A549 (cell line): ENCODE results near the gene DNAH8. TPM values are rescaled to one million over a fixed set of nuclear protein-coding genes. Genes with fewer than 3 reads are reported as not detected.
A peak's percentile ranks its signal among the peaks of the same experiment; 100 is the strongest.

Experiments
- ATAC-seq, 2 experiments: fragments of 200-7000 bp in 1 of 2; fragments of >200 bp in 1 of 2; cut with Nextera tagmentation in 1 of 2; cut with Tn5 transposase in 1 of 2; 3 replicates each; pipeline versions ENCODE4 v1.8.0 to v1.9.1; 2018 to 2020; ENCODE audit warnings: mild to moderate bottlenecking in 1 of 2, moderate library complexity in 1 of 2
- CTCF ChIA-PET: fragments of 300-600 bp; sonication (Branson Sonifier 250); formaldehyde crosslinking; extraction: SDS; loops from one replicate; lab custom pipeline; 2021; ENCODE audit warnings: antibody characterized with exemption, inconsistent platforms; lab: Yijun Ruan, JAX
- POLR2A ChIA-PET: fragments of 350-600 bp; formaldehyde crosslinking; extraction: SDS; loops from one replicate; lab custom pipeline; 2021; ENCODE audit warnings: antibody characterized with exemption, inconsistent platforms; lab: Yijun Ruan, JAX
- DNase-seq, 2 experiments: peaks; one replicate each; pipeline versions ENCODE4 v3.0.0 to v3.0.0-alpha.2; 2011 to 2016; ENCODE audit warnings: low read depth in 1 of 2, low spot score in 1 of 2
- FAIRE-seq: peaks from 2 replicates; lab custom pipeline; 2011; peaks lifted over from hg19 to GRCh38; lab: Jason Lieb, UNC
- H3K27ac ChIP-seq, 2 experiments: fragments of >200 bp; sonication (Bioruptor Twin); formaldehyde crosslinking; 3 replicates each; pipeline ENCODE4 v1.5.1; 2016 to 2017
- H3K4me1 ChIP-seq: fragments of >200 bp; sonication (Bioruptor Twin); formaldehyde crosslinking; 3 replicates; pipeline ENCODE4 v1.6.1; 2016
- H3K4me2 ChIP-seq: fragments of >200 bp; sonication (Bioruptor Twin); formaldehyde crosslinking; 3 replicates; pipeline ENCODE4 v1.6.1; 2016
- H3K4me3 ChIP-seq: fragments of >200 bp; sonication (Bioruptor Twin); formaldehyde crosslinking; 3 replicates; pipeline ENCODE4 v1.5.1; 2016
- H3K9me3 ChIP-seq: fragments of >200 bp; sonication (Bioruptor Twin); formaldehyde crosslinking; 3 replicates; pipeline ENCODE4 v1.6.1; 2016
- CBX2 ChIP-seq: fragments of 200-600 bp; sonication (generic); IDR thresholded peaks from 2 replicates; pipeline ENCODE4 v1.6.1; 2016; ENCODE audit warnings: low read depth, mild to moderate bottlenecking, borderline replicate concordance
- EHMT2 ChIP-seq: fragments of 200-600 bp; sonication (generic); IDR thresholded peaks from 2 replicates; pipeline ENCODE4 v1.6.1; 2016; ENCODE audit warnings: antibody characterized with exemption, low read depth, mild to moderate bottlenecking, moderate library complexity
- FOXS1 ChIP-seq: fragments of 250-450 bp; sonication (Bioruptor Pico); IDR thresholded peaks from 2 replicates; pipeline ENCODE4 v1.5.0; 2020; ENCODE audit warnings: mild to moderate bottlenecking, moderate library complexity
- MAFK ChIP-seq: fragments of 450-650 bp; IDR thresholded peaks from 2 replicates; pipeline ENCODE4 v1.6.1; 2014; ENCODE audit not compliant: partially characterized antibody
- NPAS2 ChIP-seq: fragments of 250-450 bp; sonication (Bioruptor Pico); IDR thresholded peaks from 2 replicates; pipeline ENCODE4 v1.8.0; 2022; ENCODE audit warnings: mild to moderate bottlenecking, moderate library complexity, borderline replicate concordance
- POLR2AphosphoS2 ChIP-seq: conservative IDR thresholded peaks from 2 replicates; pipeline ENCODE4 v1.6.1; 2012; ENCODE audit warnings: low read length, improper control_type of control experiment, inconsistent platforms
- RAD21 ChIP-seq, 2 experiments: fragments of >200 bp in 1 of 2; sonication (Bioruptor Twin) in 1 of 2; formaldehyde crosslinking in 1 of 2; IDR thresholded peaks in 1 of 2; conservative IDR thresholded peaks in 1 of 2; 2 replicates in 1 of 2; 3 replicates in 1 of 2; pipeline ENCODE4 v1.6.1; 2012 to 2018; ENCODE audit warnings: inconsistent platforms in 1 of 2
- RARB ChIP-seq: fragments of 250-450 bp; sonication (Bioruptor Pico); IDR thresholded peaks from 2 replicates; pipeline ENCODE4 v1.8.0; 2021; ENCODE audit warnings: mild to moderate bottlenecking, moderate library complexity
- RNF2 ChIP-seq: fragments of 200-600 bp; sonication (generic); IDR thresholded peaks from 2 replicates; pipeline ENCODE4 v1.6.1; 2016; ENCODE audit warnings: low read depth, mild to moderate bottlenecking, antibody characterized with exemption, moderate library complexity, borderline replicate concordance
- SMC3 ChIP-seq: fragments of >200 bp; sonication (Bioruptor Twin); formaldehyde crosslinking; IDR thresholded peaks from 3 replicates; pipeline ENCODE4 v1.6.1; 2018; ENCODE audit warnings: inconsistent platforms
- TFCP2L1 ChIP-seq: fragments of 250-450 bp; sonication (Bioruptor Pico); IDR thresholded peaks from 2 replicates; pipeline ENCODE4 v1.5.0; 2021; ENCODE audit warnings: mild to moderate bottlenecking
- ZC3H11A ChIP-seq: fragments of 450-650 bp; IDR thresholded peaks from 2 replicates; pipeline ENCODE4 v1.6.1; 2014; ENCODE audit warnings: antibody characterized with exemption, mild to moderate bottlenecking
- WGBS: methylation state at CpG from one replicate; pipeline ENCODE4 v1.1.6; 2017; ENCODE audit errors: missing lambda C conversion rate; 5-methylcytosine and 5-hydroxymethylcytosine counted together
- polyA plus RNA-seq, 4 experiments: library from polyadenylated mRNA; depleted of rRNA in 3 of 4; stranded (reverse); fragments of >200 nt; fragmentation: RNase III in 1 of 4; extraction: RNeasy Plus Mini Kit Qiagen cat#74134 plus additional on column Dnase treatment in 1 of 4; gene quantifications; 2 replicates in 3 of 4; 3 replicates in 1 of 4; pipeline ENCODE4 v1.2.3, GENCODE V29; 2011 to 2017
- TF ChIP-seq, protein P1 (sequence below): fragments of 150-350 bp; IDR thresholded peaks from 2 replicates; pipeline ENCODE4 v1.6.1; 2014; ENCODE audit warnings: low read depth, mild to moderate bottlenecking, low read length
- TF ChIP-seq, protein P2 (sequence below): fragments of >200 bp; sonication (Bioruptor Twin); formaldehyde crosslinking; IDR thresholded peaks from 3 replicates; pipeline ENCODE4 v1.5.1; 2016

Gene DNAH8
- polyA plus RNA-seq, 2 of the 4 experiments (the other 2 are of a cell fraction), result not detected

DNA sequence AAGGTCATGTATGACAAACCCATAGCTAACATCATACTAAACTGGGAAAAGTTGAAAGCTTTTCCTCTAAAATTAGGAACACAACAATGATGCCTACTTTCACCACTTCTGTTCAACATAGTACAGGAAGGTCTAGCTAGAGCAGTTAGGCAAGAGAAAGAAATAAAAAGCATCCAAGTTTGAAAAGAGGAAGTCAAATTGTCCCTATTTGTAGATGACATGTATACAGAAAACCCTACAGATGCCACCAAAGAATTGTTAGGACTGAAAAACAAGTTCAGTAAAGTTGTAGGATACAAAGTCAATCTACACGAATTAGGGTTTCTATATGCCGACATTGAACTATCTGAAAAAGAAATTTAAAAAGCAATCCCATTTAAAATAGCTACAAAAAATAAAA is 244.0 kb downstream of the DNAH8 start:
- ChIA-PET POLR2A (no interaction called here), CTCF (no interaction called here)
- no peak for DNase-seq
- no peaks in the 10 kb centered on the region for H3K4me1 ChIP-seq
- FAIRE-seq, result no peak
- ATAC-seq, result no peak
- WGBS, result 0% methylated on average over 2 of the region's 2 CpGs
- no peak overlapping the region for H3K27ac ChIP-seq
- no peak overlapping the region for H3K4me3 ChIP-seq
- H3K4me2 ChIP-seq, result no peak overlapping the region
- no peaks in the 10 kb centered on the region for H3K9me3 ChIP-seq
- no peak for TF ChIP-seq CBX2
- TF ChIP-seq NPAS2 (CRISPR knock-in tag), result no peak
- TF ChIP-seq ZC3H11A, result no peak
- no peak for TF ChIP-seq RARB (CRISPR knock-in tag)
- TF ChIP-seq EHMT2, result no peak
- TF ChIP-seq POLR2AphosphoS2, result no peak
- TF ChIP-seq, protein P1, sequence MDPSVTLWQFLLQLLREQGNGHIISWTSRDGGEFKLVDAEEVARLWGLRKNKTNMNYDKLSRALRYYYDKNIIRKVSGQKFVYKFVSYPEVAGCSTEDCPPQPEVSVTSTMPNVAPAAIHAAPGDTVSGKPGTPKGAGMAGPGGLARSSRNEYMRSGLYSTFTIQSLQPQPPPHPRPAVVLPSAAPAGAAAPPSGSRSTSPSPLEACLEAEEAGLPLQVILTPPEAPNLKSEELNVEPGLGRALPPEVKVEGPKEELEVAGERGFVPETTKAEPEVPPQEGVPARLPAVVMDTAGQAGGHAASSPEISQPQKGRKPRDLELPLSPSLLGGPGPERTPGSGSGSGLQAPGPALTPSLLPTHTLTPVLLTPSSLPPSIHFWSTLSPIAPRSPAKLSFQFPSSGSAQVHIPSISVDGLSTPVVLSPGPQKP, result no peak
- TF ChIP-seq RAD21 (conservative IDR thresholded peaks at IDR 0.05 in 1 of 2, IDR thresholded peaks at IDR 0.05 in 1 of 2), result no peak
- TF ChIP-seq FOXS1 (CRISPR knock-in tag), result no peak
- TF ChIP-seq, protein P2, sequence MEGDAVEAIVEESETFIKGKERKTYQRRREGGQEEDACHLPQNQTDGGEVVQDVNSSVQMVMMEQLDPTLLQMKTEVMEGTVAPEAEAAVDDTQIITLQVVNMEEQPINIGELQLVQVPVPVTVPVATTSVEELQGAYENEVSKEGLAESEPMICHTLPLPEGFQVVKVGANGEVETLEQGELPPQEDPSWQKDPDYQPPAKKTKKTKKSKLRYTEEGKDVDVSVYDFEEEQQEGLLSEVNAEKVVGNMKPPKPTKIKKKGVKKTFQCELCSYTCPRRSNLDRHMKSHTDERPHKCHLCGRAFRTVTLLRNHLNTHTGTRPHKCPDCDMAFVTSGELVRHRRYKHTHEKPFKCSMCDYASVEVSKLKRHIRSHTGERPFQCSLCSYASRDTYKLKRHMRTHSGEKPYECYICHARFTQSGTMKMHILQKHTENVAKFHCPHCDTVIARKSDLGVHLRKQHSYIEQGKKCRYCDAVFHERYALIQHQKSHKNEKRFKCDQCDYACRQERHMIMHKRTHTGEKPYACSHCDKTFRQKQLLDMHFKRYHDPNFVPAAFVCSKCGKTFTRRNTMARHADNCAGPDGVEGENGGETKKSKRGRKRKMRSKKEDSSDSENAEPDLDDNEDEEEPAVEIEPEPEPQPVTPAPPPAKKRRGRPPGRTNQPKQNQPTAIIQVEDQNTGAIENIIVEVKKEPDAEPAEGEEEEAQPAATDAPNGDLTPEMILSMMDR, result no peak
- TF ChIP-seq TFCP2L1 (CRISPR knock-in tag), result no peak

- H3K4me3 ChIP-seq, result no peak overlapping the region
- H3K9me3 ChIP-seq, result no peaks in the 10 kb centered on the region
- no peak for TF ChIP-seq POLR2AphosphoS2
- no peak for TF ChIP-seq RNF2
- TF ChIP-seq SMC3, result no peak
- TF ChIP-seq, all 56 proteins: peak for 0
- no peak for DNase-seq
- POLR2A ChIA-PET, result no interaction called here
- no peaks in the 10 kb centered on the region for H3K4me1 ChIP-seq
- no peak for ATAC-seq
- no peak for FAIRE-seq
- CTCF ChIA-PET, result no interaction called here
- H3K27ac ChIP-seq, result no peak overlapping the region
- H3K4me2 ChIP-seq, result no peak overlapping the region
Observed at GRCh38 chr6:38968702-38969149, 253.6 kb downstream of the DNAH8 start.

DNA sequence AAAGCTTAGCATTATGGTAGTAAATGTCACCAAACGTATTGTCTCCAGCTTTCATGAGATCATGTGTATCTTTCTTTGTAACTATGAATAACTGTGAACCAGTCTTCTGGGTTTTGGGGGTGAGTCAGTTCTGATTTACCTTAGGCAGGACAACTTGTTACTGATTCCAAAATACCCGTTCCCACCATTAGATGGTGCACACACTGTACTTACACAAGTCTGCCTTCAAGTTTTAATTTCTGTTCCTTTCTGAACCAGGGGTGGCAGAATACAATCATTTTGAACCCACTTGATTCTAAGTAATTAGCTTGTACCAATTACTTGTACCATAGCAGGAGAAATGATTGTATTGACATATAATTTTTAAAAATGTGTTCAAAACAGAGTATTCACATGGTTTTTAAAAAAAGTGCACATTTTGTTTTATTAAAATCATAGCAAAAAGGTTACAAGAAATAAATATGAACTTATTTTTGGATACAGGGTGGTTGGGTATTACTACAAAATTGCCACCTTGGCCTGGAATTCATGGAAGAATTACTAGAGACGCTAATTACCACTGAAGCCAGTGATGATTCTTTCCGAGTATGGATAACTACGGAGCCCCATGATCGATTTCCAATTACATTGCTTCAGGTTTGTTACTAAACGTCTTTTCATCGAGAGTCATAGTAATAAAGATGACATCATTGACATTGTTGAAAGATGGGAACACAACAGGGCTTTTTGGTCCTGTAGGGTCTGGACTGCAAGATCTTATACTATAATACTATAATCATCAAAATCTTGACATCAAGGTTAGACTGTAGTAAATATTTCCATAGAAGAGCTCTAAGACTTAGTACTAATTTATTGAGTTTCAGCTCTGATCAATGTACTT is 258.3 kb downstream of the DNAH8 start:
- Histone ChIP-seq H3K4me2 (no peak overlapping the region), H3K9me3 (no peaks in the 10 kb centered on the region), H3K27ac (no peak overlapping the region), H3K4me1 (no peaks in the 10 kb centered on the region), H3K4me3 (no peak overlapping the region)
- 26% methylated on average over 8 of the region's 8 CpGs for WGBS
- ChIA-PET POLR2A (no interaction called here), CTCF (interaction anchor here (0.6 to 4.3 kb wide), 11 partner anchors 10 to 348 kb away, joined by 3 to 36 read pairs (median 5); no protein-coding TSS in a partner anchor)
- TF ChIP-seq MAFK (no peak), RAD21 (conservative IDR thresholded peaks at IDR 0.05 in 1 of 2, IDR thresholded peaks at IDR 0.05 in 1 of 2) (peak; percentile 53 to 55), SMC3 (peak; percentile 36; the same call in 2 of the 3 replicates)
- TF ChIP-seq, protein P2, result peak; percentile 57
- DNase-seq (peak; percentile 33 to 74), ATAC-seq (peak; percentile 85 to 86), FAIRE-seq (no peak)
